Astrocyte of the cerebellum (primary cell): ENCODE results near the gene ANO3.

Experiments
- DNase-seq: peaks from one replicate; pipeline ENCODE4 v3.0.0-alpha.2; 2011; ENCODE audit warnings: low read depth
- H3K4me3 ChIP-seq: 2 replicates; pipeline ENCODE4 v1.5.1; 2011; ENCODE audit warnings: mild to moderate bottlenecking, low read depth, low read length, moderate library complexity
- in situ Hi-C: cut with HindIII; loops from 2 replicates; pipeline ENCODE4 v1.10.0; 2017; ENCODE audit warnings: low sequenced_read_pairs
- TF ChIP-seq, protein P1 (sequence below): IDR thresholded peaks from 2 replicates; pipeline ENCODE4 v1.5.1; 2012; ENCODE audit warnings: low read length, low read depth, moderate library complexity, mild to moderate bottlenecking; ENCODE audit errors: missing control alignments

The ANO3 gene

DNA sequence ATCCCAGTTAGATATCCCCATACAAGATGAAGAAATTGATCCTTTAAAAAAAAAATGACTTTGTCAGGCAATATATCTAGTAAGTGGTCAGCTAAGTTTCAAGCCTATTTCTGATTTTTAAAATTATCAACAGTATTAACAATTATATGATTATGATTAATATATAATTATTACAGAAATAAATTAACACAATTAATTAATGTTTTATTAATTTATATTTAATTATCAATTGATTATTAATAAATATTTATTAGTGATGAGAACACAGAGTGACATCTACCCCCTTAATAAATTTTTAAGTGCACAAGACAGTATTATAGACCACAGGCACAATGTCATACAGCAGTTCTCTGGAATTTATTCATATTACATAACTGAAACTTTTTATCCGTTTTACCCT lies 218.1 kb downstream of the ANO3 start:
- in situ Hi-C loops, result no loop called here
- DNase-seq, result no peak
- TF ChIP-seq, protein P1, sequence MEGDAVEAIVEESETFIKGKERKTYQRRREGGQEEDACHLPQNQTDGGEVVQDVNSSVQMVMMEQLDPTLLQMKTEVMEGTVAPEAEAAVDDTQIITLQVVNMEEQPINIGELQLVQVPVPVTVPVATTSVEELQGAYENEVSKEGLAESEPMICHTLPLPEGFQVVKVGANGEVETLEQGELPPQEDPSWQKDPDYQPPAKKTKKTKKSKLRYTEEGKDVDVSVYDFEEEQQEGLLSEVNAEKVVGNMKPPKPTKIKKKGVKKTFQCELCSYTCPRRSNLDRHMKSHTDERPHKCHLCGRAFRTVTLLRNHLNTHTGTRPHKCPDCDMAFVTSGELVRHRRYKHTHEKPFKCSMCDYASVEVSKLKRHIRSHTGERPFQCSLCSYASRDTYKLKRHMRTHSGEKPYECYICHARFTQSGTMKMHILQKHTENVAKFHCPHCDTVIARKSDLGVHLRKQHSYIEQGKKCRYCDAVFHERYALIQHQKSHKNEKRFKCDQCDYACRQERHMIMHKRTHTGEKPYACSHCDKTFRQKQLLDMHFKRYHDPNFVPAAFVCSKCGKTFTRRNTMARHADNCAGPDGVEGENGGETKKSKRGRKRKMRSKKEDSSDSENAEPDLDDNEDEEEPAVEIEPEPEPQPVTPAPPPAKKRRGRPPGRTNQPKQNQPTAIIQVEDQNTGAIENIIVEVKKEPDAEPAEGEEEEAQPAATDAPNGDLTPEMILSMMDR, result no peak
- H3K4me3 ChIP-seq, result no peak overlapping the region

DNA sequence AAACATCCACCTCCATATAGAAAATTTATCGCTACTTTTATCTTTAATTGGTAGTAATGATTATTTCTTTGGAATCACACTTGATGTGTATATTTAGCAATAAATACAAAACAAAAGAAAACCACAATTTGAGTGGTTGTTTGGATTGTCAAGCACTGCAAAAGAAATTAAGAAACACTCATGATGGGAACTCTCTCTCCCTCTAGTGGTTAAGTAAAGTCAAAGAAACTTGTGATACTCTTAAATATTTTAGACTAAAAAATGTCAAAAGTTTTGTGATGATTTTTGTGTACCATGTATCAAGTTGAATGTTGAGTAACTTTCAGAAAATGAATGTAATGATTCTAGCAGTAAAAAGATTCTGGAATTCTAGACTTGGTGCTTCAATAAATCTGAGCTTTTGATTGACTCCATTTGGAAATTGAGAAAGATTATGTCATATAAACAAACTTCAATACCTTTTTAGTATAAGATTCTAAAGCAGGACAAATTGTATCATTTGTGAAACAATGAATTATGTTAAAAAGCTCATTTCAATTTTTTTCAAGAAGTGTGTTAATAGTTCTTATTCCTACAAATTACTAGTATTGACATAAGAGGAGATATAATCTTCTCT lies 219.4 kb downstream of the ANO3 start:
- H3K4me3 ChIP-seq, result no peak overlapping the region
- in situ Hi-C loops, result no loop called here
- DNase-seq, result no peak
- TF ChIP-seq, protein P1, result no peak

DNA sequence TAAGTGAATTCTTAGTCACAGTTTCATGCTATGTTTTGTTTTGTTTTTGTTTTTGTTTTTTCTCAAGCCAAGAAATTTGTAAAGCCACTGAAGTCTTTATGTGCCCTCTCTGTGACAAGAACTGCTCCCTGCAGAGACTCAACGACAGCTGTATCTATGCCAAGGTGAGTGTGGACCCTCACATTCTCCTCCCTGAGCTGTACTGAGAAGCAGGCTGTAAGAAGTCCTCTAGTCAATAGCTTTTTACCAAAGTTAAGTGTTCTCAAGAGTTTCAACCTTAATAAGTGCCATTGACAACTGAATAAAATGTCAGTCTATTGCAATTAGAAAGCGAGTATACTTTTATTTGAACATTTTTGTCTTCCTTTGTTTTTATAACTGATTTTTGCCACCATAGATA lies 221.3 kb downstream of the ANO3 start:
- in situ Hi-C loops, result no loop called here
- no peak overlapping the region for H3K4me3 ChIP-seq
- TF ChIP-seq, protein P1, result no peak
- no peak for DNase-seq

DNA sequence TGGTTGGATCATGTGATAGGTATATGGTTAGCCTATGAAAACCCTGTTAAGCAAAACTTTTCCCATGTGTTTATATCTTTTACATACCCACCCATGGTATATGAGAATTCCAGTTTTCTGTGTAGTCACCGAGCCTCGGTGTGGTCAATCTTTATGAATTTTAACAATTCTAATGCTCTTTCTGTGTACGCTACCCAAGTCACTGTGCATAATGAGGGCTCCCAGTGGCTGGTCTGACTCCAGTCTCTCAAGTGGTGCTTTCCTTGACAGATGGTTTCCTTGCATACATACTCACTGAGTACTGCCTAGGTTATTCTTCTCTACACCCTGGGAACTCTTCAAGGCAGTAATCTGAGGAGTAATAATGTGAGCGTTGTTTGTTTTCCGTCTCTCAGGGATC lies 222.5 kb downstream of the ANO3 start:
- no peak overlapping the region for H3K4me3 ChIP-seq
- DNase-seq, result no peak
- in situ Hi-C loops, result no loop called here
- TF ChIP-seq, protein P1, result no peak

DNA sequence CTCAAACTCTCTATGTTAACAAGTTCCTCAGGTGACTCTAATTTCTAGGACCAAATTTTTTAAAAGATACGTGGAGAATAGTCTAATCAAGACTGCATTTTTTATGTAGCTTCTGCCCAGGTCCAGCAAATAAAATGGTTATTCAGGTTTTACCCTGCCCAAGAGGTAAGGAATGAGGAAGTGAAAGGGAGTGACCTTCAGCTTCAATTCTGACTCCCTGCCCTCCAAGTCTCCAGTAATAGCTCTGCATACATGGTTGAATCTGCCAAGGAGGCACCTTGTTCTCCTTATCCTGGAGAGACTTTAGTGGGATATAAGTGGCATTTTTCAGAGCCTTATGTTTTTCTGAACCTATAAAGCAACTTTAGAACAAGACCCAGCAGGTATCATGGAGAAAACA lies 224.7 kb downstream of the ANO3 start:
- TF ChIP-seq, protein P1, result no peak
- in situ Hi-C loops, result no loop called here
- DNase-seq, result no peak

DNA sequence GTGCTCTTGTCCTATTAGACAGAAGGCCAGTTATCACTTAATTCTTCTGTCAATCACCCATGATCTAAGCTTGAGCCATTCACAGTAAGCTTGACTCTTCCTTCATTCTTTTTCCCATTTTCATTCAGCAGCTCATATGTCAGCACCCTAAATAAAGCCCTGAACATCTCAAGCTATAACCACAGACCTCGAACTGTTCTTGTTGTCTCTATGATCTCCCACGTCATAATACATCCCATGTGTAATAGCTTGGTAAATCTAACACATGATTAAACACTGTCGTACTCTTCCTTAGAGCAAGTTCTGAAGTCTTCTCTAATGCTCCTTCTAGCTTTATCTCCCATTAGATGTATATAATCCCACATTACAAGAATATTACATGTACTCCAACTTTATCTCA lies 225.7 kb downstream of the ANO3 start:
- in situ Hi-C loops, result no loop called here
- no peak for DNase-seq
- H3K4me3 ChIP-seq, result no peak overlapping the region
- TF ChIP-seq, protein P1, result no peak

More for the DNA sequence above, 224.7 kb downstream of the ANO3 start:
- H3K4me3 ChIP-seq, result no peak overlapping the region
